ENCODE results near the gene GSTCD.

GRCh38 chr4:105797225-105797624 is 88.6 kb downstream of the GSTCD start:
- TF ChIP-seq CTCF (conservative IDR thresholded peaks at IDR 0.05; ENCODE audit: low read depth in 2 of 2): no peak
- TF ChIP-seq EZH2phosphoT487 (IDR thresholded peaks at IDR 0.05; ENCODE audit: unreplicated experiment): no peak
- TF ChIP-seq POLR2AphosphoS5 (IDR thresholded peaks at IDR 0.05; ENCODE audit: low read depth): no peak
- TF ChIP-seq EZH2 (IDR thresholded peaks at IDR 0.05; ENCODE audit: low read depth, unreplicated experiment): no peak
- TF ChIP-seq CREB1 (CRISPR knock-in tag; IDR thresholded peaks at IDR 0.05; ENCODE audit: low read depth): no peak

Data from GM23338 (cell line).